NOMO-1 (cell line): ENCODE data around the gene EBF3.

ENCODE experiments used
- DNase-seq, 2 experiments: peaks; one replicate each; lab custom pipeline; 2025; ENCODE audit not compliant: unreplicated experiment in 2 of 2; lab: John Stamatoyannopoulos, UW

EBF3 gene

GRCh38 chr10:129959544-129960480 is 4.3 kb downstream of the EBF3 start:
- no peak for DNase-seq

GRCh38 chr10:129958629-129959543 is 5.2 kb downstream of the EBF3 start:
- DNase-seq = no peak

GRCh38 chr10:129958148-129958628 is 5.9 kb downstream of the EBF3 start:
- DNase-seq = no peak

- DNase-seq = no peak
Observed at GRCh38 chr10:129956876-129957673, 7.0 kb downstream of the EBF3 start.

GRCh38 chr10:129956286-129956670 is 7.8 kb downstream of the EBF3 start:
- no peak for DNase-seq

GRCh38 chr10:129955601-129956285 is 8.3 kb downstream of the EBF3 start:
- no peak for DNase-seq

GRCh38 chr10:129954492-129955315 is 9.4 kb downstream of the EBF3 start:
- no peak for DNase-seq

- DNase-seq = no peak
Observed at GRCh38 chr10:129953119-129954051, 10.7 kb downstream of the EBF3 start.

GRCh38 chr10:129952378-129953118 is 11.5 kb downstream of the EBF3 start:
- no peak for DNase-seq

GRCh38 chr10:129951970-129952265 is 12.2 kb downstream of the EBF3 start:
- no peak for DNase-seq

- no peak for DNase-seq
Observed at GRCh38 chr10:129951101-129951969, 12.7 kb downstream of the EBF3 start.

- no peak for DNase-seq
Observed at GRCh38 chr10:129950676-129951075, 13.4 kb downstream of the EBF3 start.

GRCh38 chr10:129949891-129950291 is 14.2 kb downstream of the EBF3 start:
- DNase-seq = no peak

- no peak for DNase-seq
Observed at GRCh38 chr10:129949411-129949810, 14.7 kb downstream of the EBF3 start.

- no peak for DNase-seq
Observed at GRCh38 chr10:129946859-129947258, 17.2 kb downstream of the EBF3 start.

GRCh38 chr10:129945941-129946760 is 17.9 kb downstream of the EBF3 start:
- DNase-seq = no peak
